Skin epidermis (tissue), 12 donors: Measurements from ENCODE around the gene TARS2.

Source experiments
- H3K27ac ChIP-seq, 21 experiments: fragments of 200-600 bp; sonication (generic) in 11 of 21; one replicate each; pipeline ENCODE4 v1.5.0; 2020; ENCODE audit warnings: mild to moderate bottlenecking in 3 of 21, inconsistent platforms in 2 of 21, moderate library complexity in 2 of 21
- H3K4me3 ChIP-seq, 7 experiments: fragments of 200-600 bp; sonication (generic) in 2 of 7; one replicate each; pipeline ENCODE4 v1.5.0; 2020; ENCODE audit warnings: inconsistent platforms in 2 of 7, mild to moderate bottlenecking in 2 of 7, moderate library complexity in 1 of 7

The TARS2 gene

GRCh38 chr1:150535511-150536287 is 48.5 kb downstream of the TARS2 start:
- Histone ChIP-seq H3K4me3 (no peak overlapping the region), H3K27ac (peak overlapping the region in 3 of 21 experiments; percentile 3 to 76 (median 60))

- no peak overlapping the region for H3K4me3 ChIP-seq
- H3K27ac ChIP-seq: peak overlapping the region in 12 of 21 experiments; percentile 14 to 76 (median 60)
Observed at GRCh38 chr1:150536836-150537731, 49.9 kb downstream of the TARS2 start.

DNA sequence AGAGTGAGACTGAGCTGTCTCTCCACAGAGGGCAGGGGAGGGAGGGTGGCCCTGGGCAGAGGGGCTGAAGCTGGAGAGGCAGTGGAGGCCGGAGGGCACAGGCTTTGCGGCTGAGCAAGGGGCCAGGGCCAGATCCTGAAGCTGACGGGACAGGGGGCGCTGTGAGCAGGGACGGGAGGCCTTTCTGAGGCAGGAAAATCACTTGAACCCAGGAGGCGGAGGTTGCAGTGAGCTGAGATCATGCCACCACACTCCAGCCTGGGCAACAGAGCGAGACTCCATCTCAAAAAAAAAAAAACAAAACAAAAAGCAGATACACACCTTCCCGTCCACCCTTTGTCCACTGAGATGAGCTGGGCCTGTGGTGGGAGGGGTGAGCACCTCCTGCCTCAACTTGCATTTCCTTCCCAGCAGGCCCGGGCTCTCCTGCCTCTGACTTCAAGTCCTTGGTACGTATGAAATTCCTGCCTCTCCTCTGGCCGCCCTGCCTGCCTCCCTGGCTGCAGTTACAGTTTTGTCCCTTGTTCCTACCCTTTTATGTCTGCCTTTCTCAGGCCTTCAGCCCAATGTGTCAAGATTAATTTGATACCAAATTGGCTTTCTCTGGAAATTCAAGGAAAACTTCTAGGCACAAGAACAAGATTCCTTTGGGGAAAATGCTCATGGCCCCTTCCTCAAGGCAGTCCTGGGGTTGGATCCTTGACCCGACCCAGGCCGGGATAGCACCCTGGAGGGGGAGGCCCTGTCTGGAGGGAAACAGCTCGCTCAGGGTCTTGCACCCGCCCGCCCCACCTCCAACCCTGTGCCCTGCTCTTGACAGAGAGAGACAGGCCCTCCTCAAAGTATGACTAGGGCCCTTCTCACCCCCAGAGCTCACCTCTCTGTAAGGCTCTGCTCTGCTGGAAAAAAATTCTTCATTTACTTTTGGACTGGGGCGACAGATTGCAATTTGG is 50.8 kb downstream of the TARS2 start:
- Histone ChIP-seq H3K4me3 (no peak overlapping the region), H3K27ac (peak overlapping the region in 13 of 21 experiments; percentile 18 to 76 (median 57))

GRCh38 chr1:150543500-150544143 is 56.4 kb downstream of the TARS2 start:
- Histone ChIP-seq H3K27ac (peak overlapping the region in 1 of 21 experiments; percentile 31), H3K4me3 (no peak overlapping the region)

DNA sequence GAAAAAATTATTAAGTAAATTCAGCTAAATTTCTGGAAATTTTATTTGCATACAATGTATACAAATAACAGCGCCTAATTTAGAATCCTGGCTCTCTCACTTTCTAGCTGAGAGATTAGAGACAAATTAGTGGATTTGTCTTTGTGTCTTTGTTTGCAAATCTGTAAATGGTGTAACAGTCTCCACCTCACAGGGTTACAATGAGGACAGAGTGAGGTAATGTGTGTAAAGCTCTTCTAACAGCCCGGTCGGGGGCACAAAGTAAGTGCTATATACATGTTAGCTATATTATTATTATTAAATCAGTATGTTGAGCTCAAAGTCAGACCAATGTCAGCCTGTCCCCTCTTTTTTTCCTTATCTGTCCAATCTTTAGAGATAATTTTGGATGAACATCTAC is 57.0 kb downstream of the TARS2 start:
- Histone ChIP-seq H3K4me3 (no peak overlapping the region), H3K27ac (peak overlapping the region in 2 of 21 experiments; percentile 16 to 31)

GRCh38 chr1:150545486-150546032 is 58.3 kb downstream of the TARS2 start:
- H3K4me3 ChIP-seq: no peak overlapping the region
- no peak overlapping the region for H3K27ac ChIP-seq

DNA sequence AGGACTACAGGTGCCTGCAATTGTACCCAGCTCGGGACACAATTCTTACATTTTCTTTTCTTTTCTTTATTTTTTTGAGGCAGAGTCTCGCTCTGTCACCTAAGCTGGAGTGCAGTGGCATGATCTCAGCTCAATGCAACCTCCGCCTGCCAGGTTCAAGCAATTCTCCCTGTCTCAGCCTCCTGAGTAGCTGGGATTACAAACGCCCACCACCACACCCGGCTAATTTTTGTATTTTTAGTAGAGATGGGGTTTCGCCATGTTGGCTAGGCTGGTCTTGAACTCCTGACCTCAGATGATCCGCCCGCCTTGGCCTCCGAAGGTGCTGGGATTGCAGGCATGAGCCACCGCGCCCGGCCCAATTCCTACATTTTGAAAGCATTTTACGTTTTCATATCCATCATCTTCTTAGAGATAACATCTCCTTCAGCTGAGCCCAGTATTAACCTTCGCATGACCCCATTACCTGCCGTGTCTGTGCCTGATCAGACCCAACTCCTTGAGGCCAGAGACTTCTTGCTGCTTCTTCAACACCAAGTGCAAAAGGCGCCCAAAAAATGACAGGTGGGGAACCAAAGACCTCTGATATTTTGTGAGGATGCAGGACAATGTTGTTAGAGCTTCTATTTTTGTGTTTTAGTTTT is 59.2 kb downstream of the TARS2 start:
- no peak overlapping the region for H3K27ac ChIP-seq
- H3K4me3 ChIP-seq: no peak overlapping the region

DNA sequence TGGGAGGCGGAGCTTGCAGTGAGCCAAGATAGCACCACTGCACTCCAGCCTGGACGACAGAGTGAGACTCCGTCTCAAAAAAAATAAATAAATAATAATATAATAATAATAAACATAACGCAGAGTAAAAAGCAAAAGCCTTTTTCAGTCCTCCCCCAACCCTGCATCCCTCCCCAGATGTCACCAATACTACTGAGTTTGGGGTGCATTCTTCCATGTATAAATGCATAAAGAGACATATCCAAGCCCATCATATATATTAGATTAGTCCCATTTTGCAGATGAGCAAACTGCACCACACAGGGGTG is 61.1 kb downstream of the TARS2 start:
- H3K4me3 ChIP-seq: peak overlapping the region in 6 of 7 experiments; percentile 39 to 58 (median 48)
- H3K27ac ChIP-seq: peak overlapping the region in 10 of 21 experiments; percentile 77 to 95 (median 86)

GRCh38 chr1:150548632-150549495 is 61.6 kb downstream of the TARS2 start, which contains the start of gene ADAMTSL4:
Gene ADAMTSL4, plus strand, starts transcription at chr1:150549408. Its CDS starts 2,881 bp downstream, at chr1:150552289.
- H3K4me3 ChIP-seq: peak within 1 kb of the TSS; percentile 39 to 58 (median 47)
- H3K27ac ChIP-seq: peak within 1 kb of the TSS in 20 of 21 experiments; percentile 52 to 95 (median 81)

DNA sequence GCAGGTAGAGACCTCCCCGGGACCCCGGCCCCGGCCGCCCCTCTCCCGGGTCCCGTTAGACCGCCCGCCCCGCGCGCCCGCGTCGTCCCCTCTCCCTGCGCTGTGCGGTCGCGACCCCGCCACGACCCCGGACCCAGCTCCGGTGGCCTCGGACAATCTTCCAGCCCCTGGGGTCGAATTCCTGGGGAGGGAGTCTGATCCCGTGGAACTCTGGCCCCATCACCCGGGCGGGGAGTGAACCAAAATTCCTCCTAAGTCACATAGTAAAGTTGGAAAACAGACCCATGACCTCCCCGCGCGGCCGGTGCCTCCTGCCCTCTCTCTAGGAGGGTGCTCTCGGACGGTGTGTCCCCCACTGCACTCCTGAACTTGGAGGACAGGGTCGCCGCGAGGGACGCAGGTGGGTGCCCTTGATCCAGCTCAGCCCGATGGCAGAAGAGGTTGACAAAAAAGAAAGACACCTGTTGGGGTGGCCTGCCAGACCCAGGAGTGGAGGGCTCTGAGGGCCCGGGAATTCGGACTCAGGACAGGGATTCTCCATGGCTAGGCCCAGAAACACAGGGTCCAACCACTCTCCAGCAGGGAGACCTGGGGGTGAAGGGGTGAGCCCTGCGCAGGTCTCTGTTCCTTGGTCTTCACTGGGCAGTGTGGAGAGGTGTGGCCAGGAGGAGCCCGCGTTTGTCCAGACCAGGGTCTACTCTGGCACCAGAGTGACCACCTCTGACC is 62.4 kb downstream of the TARS2 start:
- H3K4me3 ChIP-seq: peak overlapping the region; percentile 39 to 58 (median 47)
- peak overlapping the region in 20 of 21 experiments; percentile 32 to 95 (median 81) for H3K27ac ChIP-seq

GRCh38 chr1:150550222-150551050 is 63.2 kb downstream of the TARS2 start:
- Histone ChIP-seq H3K4me3 (peak overlapping the region in 6 of 7 experiments; percentile 39 to 58 (median 48)), H3K27ac (peak overlapping the region in 17 of 21 experiments; percentile 21 to 95 (median 82))

DNA sequence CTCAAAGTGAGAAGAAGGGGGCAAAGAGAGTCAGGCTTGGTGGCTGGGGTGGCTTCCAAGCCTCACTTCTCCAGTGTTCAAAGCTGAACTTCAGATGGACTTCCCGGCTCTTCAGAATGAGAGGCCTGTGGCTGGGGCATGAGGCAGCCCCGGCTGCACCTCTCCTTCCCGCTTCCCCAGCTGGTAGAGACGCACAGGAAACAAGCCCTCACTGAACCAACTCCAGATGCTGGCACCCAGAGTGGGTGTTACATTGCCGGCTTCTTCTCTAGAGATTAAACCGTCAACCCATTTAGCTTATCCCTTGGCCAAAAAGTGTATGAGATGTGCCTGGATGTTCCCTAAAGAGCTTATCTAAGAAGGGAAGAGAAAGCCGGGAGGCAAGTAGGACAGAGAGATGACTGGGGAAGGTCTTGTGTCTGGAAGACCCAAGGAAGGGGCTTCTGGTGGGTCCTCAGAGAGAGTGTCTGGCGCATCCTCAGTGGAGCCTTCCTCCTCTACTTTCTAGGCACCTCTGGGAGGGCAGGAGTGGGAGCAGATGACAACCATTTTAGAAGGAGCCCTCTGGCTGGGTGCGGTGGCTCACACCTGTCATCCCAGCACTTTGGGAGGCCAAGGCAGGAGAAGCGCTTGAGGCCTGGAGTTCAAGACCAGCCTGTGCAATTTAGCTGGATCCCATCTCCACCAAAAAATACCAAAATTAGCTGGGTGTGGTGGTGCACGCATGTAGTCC is 64.0 kb downstream of the TARS2 start:
- peak overlapping the region in 17 of 21 experiments; percentile 21 to 95 (median 82) for H3K27ac ChIP-seq
- H3K4me3 ChIP-seq: no peak overlapping the region

- H3K4me3 ChIP-seq: no peak overlapping the region
- peak overlapping the region in 19 of 21 experiments; percentile 31 to 95 (median 76) for H3K27ac ChIP-seq
Observed at GRCh38 chr1:150551784-150552127, 64.5 kb downstream of the TARS2 start.

DNA sequence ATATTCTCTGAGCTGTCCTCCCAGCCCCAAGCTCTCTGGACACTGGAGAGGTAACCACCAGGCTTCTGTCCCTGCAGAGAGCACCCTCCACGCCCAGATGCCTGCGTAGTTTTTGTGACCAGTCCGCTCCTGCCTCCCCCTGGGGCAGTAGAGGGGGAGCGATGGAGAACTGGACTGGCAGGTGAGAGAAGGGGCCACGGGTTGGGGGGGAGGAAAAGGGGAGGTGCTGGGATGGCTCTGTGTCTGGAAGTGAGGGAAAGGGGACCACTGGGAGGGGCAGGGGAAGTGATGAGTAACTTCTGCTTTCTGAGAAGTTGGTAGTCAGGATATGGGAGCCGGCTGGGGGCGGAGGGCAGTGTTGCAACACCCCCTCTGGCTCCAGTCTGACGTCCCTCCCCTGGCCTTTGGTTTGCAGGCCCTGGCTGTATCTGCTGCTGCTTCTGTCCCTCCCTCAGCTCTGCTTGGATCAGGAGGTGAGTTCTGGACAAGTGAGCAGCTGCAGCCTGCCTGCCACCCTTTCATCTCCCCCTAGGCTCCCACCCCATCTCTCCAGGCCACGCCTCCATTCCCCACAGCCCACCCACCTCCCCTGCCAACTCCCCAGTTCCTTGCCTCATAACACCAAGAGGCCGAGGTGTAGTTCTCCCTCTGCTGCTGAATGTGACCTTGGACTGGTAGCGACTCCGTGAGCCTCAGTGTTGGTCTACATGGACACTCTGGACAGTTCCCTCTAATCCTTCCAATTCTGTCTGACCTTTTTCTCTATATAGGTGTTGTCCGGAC is 65.1 kb downstream of the TARS2 start:
- Histone ChIP-seq H3K27ac (peak overlapping the region in 20 of 21 experiments; percentile 33 to 95 (median 74)), H3K4me3 (no peak overlapping the region)
